HFFc6 (cell line): Measurements from ENCODE around the gene RPL7L1. TPM values are rescaled to one million over a fixed set of nuclear protein-coding genes. Genes with fewer than 3 reads are reported as not detected.
"Not testable (repeated sequence)": the region's sequence is repeated elsewhere in the genome, so short reads cannot be mapped to it uniquely, and the experiment has no call there.

Experiments
- DNase-seq: peaks from one replicate; pipeline ENCODE4 v3.0.0-alpha.2; 2018
- H3K27ac Mint-ChIP-seq: 2 replicates; pipeline ENCODE4 v1.8.0; 2020; ENCODE audit warnings: mild to moderate bottlenecking, mixed read lengths
- H3K27me3 Mint-ChIP-seq: 2 replicates; pipeline ENCODE4 v1.8.0; 2021; ENCODE audit warnings: mild to moderate bottlenecking, moderate library complexity, mixed read lengths; ENCODE audit not compliant: insufficient read depth
- H3K36me3 Mint-ChIP-seq: 2 replicates; pipeline ENCODE4 v1.8.0; 2021; ENCODE audit warnings: low read depth, mixed read lengths
- H3K4me1 Mint-ChIP-seq: 2 replicates; pipeline ENCODE4 v1.8.0; 2020; ENCODE audit warnings: low read depth, mixed read lengths
- H3K4me3 Mint-ChIP-seq: 2 replicates; pipeline ENCODE4 v1.8.0; 2020; ENCODE audit warnings: mild to moderate bottlenecking, moderate library complexity, mixed read lengths
- H3K9me3 Mint-ChIP-seq: 2 replicates; pipeline ENCODE4 v1.8.0; 2020; ENCODE audit warnings: mild to moderate bottlenecking, mixed read lengths
- CTCF ChIP-seq: fragments of 200-600 bp; sonication (generic); IDR thresholded peaks from 2 replicates; pipeline ENCODE4 v1.5.0; 2021; ENCODE audit warnings: antibody characterized with exemption, mild to moderate bottlenecking
- total RNA-seq, 6 experiments: library from RNA; stranded (reverse); fragmentation: NEBNext Ultra II Directional; extraction: Animal tissue kit (Norgen Biotek cat#: 25700); gene quantifications; 2 replicates in 1 of 6; 3 replicates in 5 of 6; pipeline ENCODE4 v1.2.3, GENCODE V29; 2021

The RPL7L1 gene
- total RNA-seq, 6 experiments from 2014 or later, result 94.6 to 110 (median 105) TPM

GRCh38 chr6:42885702-42886101, 6.3 kb downstream of the RPL7L1 start:
- Mint-ChIP-seq H3K4me3 (no peak overlapping the region), H3K36me3 (peaks cover 36% of the 10 kb centered on the region), H3K27ac (peak overlapping the region; percentile 6; the same call in 1 of the 2 replicates), H3K9me3 (no peaks in the 10 kb centered on the region), H3K4me1 (peaks cover 31% of the 10 kb centered on the region), H3K27me3 (no peaks in the 10 kb centered on the region; the same call in 1 of the 2 replicates)
- no peak for TF ChIP-seq CTCF
- no peak for DNase-seq

- peaks cover 33% of the 10 kb centered on the region for H3K4me1 Mint-ChIP-seq
- not testable (repeated sequence) for H3K9me3 Mint-ChIP-seq, DNase-seq, H3K4me3 Mint-ChIP-seq, H3K27me3 Mint-ChIP-seq
- peaks cover 30% of the 10 kb centered on the region for H3K36me3 Mint-ChIP-seq
- H3K27ac Mint-ChIP-seq, result peak overlapping the region; percentile 58
Measured at GRCh38 chr6:42888201-42888600, 8.8 kb downstream of the RPL7L1 start.

DNA sequence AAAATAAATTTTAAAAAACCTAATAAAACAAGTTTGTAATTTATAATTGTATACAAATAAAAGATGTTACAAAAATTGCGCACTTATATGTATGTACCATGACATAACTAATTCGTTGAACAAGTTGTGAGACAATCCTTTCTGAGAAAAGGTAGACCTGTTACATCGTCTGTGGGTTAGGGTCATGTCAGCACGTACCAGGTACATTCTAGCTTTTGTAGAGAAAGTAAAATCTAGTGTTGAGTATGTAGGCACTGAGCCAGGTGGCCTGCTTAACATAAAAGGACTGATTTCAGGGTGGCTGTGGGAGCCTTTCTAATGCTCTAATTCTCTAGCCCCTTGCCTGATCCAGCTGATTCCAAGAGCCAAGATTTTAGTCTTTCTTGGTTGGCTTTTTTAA, 10.4 kb downstream of the RPL7L1 start:
- Mint-ChIP-seq H3K27me3 (no peaks in the 10 kb centered on the region; the same call in 1 of the 2 replicates), H3K27ac (peak overlapping the region; percentile 97), H3K4me3 (peak overlapping the region; percentile 93), H3K36me3 (peaks cover 14% of the 10 kb centered on the region), H3K4me1 (peaks cover 30% of the 10 kb centered on the region), H3K9me3 (no peaks in the 10 kb centered on the region)
- no peak for TF ChIP-seq CTCF
- no peak for DNase-seq

DNA sequence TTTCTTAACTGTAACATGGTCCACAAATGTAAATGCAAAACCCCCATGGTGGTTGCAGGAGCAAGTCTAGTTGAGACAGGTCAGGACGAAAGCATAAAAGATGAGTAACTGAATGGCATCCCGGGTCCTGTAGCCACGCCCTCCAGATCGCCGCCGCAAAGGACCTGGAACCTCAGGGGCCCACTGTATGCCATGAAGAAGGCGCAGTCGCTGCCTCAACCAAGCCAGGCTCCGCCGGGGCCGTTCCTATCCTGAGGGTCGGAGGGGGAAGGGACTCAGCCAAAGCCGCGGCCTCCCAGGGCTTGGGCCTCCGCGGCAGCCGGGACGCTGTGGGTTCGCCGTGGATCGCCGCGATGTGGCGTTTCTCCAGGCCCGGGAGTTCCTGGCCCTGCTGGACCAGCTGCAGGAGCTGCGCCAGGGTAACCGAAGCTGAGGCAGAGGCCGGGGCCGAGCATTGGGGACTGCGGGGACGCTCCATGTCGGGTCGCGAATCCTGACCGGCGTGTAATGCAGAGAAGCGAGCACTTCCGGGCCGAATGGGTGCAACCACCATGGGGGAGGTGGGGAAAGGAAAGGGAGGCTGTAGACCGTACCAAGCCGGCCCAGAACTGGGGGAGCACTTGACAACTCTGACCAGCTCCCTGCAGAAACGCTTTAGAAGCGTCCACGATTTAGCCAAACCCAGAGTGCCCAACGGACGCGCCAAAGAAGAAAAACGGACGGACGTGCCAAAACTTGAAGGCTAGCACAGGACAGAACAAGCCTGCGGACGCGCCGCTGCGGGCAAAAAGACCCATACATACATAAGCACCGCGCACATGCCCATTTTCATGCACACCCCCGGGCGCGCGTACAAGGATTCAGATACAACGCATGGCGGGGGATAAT, 11.1 kb downstream of the RPL7L1 start:
- TF ChIP-seq CTCF, result no peak
- peaks cover 30% of the 10 kb centered on the region for H3K4me1 Mint-ChIP-seq
- peaks cover 12% of the 10 kb centered on the region for H3K36me3 Mint-ChIP-seq
- peak overlapping the region; percentile 93 for H3K4me3 Mint-ChIP-seq
- H3K27ac Mint-ChIP-seq, result peak overlapping the region; percentile 97
- no peaks in the 10 kb centered on the region; the same call in 1 of the 2 replicates for H3K27me3 Mint-ChIP-seq
- no peaks in the 10 kb centered on the region for H3K9me3 Mint-ChIP-seq
- DNase-seq, result peak; percentile 97

DNA sequence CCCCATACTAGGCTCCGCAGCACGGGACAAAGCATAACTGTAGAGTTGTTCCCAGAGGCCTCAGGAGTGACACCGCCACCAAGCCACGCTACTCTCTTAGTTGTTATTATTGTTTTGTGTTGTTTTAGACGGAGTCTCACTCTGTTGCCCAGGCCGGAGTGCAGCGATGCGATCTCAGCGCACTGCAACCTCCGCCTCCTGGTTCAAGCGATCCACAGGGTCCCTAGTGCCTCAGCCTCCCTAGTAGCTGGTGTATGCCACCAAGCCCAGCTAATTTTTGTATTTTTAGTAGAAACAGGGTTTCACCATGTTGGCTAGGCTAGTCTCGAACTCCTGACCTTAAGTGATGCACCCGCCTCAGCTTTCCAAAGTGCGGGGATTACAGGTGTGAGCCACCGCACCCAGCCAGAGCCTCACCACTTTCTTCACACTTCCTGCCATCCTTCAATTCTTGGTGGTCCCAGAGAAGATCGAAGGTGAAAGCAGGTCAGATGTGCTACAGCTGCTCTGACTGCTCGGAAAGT, 11.8 kb downstream of the RPL7L1 start:
- DNase-seq, result no peak
- TF ChIP-seq CTCF, result no peak
- H3K4me3 Mint-ChIP-seq, result peak overlapping the region; percentile 93
- no peaks in the 10 kb centered on the region; the same call in 1 of the 2 replicates for H3K27me3 Mint-ChIP-seq
- peaks cover 30% of the 10 kb centered on the region for H3K4me1 Mint-ChIP-seq
- H3K27ac Mint-ChIP-seq, result peak overlapping the region; percentile 97
- H3K9me3 Mint-ChIP-seq, result no peaks in the 10 kb centered on the region
- H3K36me3 Mint-ChIP-seq, result peaks cover 5% of the 10 kb centered on the region

- not testable (repeated sequence) for DNase-seq, H3K27me3 Mint-ChIP-seq, H3K27ac Mint-ChIP-seq, H3K9me3 Mint-ChIP-seq, H3K36me3 Mint-ChIP-seq, H3K4me3 Mint-ChIP-seq
- H3K4me1 Mint-ChIP-seq, result peaks cover 27% of the 10 kb centered on the region
Measured at GRCh38 chr6:42894041-42894828, 14.8 kb downstream of the RPL7L1 start.
